K562 (cell line): ENCODE measurements around the gene RNU5D-1. TPM values are rescaled to one million over a fixed set of nuclear protein-coding genes. Genes with fewer than 3 reads are reported as not detected.

Source experiments
- CBFB ChIP-seq: sonication (generic); formaldehyde crosslinking; IDR thresholded peaks from 2 replicates; pipeline ENCODE4 v1.4.0; 2020; ENCODE audit warnings: mild to moderate bottlenecking, missing genetic modification reagents
- ETV5 ChIP-seq: sonication (generic); formaldehyde crosslinking; IDR thresholded peaks from 2 replicates; pipeline ENCODE4 v1.4.0; 2020; ENCODE audit warnings: low read depth, mild to moderate bottlenecking, missing genetic modification reagents
- NELFE ChIP-seq: IDR thresholded peaks from 2 replicates; pipeline ENCODE4 v1.6.1; 2011; ENCODE audit warnings: mild to moderate bottlenecking; ENCODE audit not compliant: insufficient read depth, insufficient read length
- RBM22 ChIP-seq: fragments of 200-400 bp; formaldehyde crosslinking; IDR thresholded peaks from 2 replicates; pipeline ENCODE4 v1.6.1; 2018; ENCODE audit warnings: low read length, low read depth; ENCODE audit not compliant: poor library complexity, severe bottlenecking
- TCF7L2 ChIP-seq: fragments of 150-350 bp; IDR thresholded peaks from 2 replicates; pipeline ENCODE4 v1.6.1; 2016; ENCODE audit warnings: low read depth, mild to moderate bottlenecking, low read length, moderate library complexity
- ZNF121 ChIP-seq: sonication (generic); formaldehyde crosslinking; conservative IDR thresholded peaks from 2 replicates; pipeline ENCODE4 v1.8.0; 2022; ENCODE audit warnings: missing genetic modification reagents
- ZNF140 ChIP-seq: fragments of 250-450 bp; sonication (Bioruptor Pico); IDR thresholded peaks from 2 replicates; pipeline ENCODE4 v1.8.0; 2021; ENCODE audit warnings: moderate library complexity, mild to moderate bottlenecking, inconsistent platforms
- ZNF263 ChIP-seq: sonication (generic); formaldehyde crosslinking; IDR thresholded peaks from 2 replicates; pipeline ENCODE4 v1.8.0; 2022; ENCODE audit warnings: mild to moderate bottlenecking, missing genetic modification reagents, borderline replicate concordance
- ZNF324 ChIP-seq: fragments of 250-450 bp; sonication (Bioruptor Pico); IDR thresholded peaks from 2 replicates; pipeline ENCODE4 v1.4.0; 2020; ENCODE audit warnings: mild to moderate bottlenecking
- ZNF699 ChIP-seq: fragments of 250-450 bp; sonication (Bioruptor Pico); IDR thresholded peaks from 2 replicates; pipeline ENCODE4 v1.8.0; 2021; ENCODE audit warnings: mild to moderate bottlenecking, moderate library complexity; ENCODE audit not compliant: insufficient replicate concordance
- polyA plus RNA-seq, 8 experiments: library from polyadenylated mRNA; depleted of rRNA in 4 of 8; stranded (reverse) in 5 of 8; unstranded in 3 of 8; fragments of >200 nt; fragmentation: Nextera tagmentation in 2 of 8; fragmentation: Illumina TruSeq in 1 of 8; extraction: Ambion mirVana in 2 of 8; extraction: Trizol in 1 of 8; gene quantifications; 2 replicates each; pipeline versions ENCODE4 v1.2.1 to v1.2.3, GENCODE V29; 2011 to 2014; ENCODE audit warnings: inconsistent platforms in 1 of 8, missing spikeins in 1 of 8
- total RNA-seq, 7 experiments: library from RNA; depleted of rRNA in 6 of 7; stranded (reverse); fragments of >200 nt in 6 of 7; fragmentation: Illumina TruSeq in 2 of 7; extraction: Trizol in 2 of 7; gene quantifications; 2 replicates each; pipeline versions ENCODE4 v1.2.1 to v1.2.3, GENCODE V29; 2011 to 2021; ENCODE audit warnings: low replicate concordance in 1 of 7
- TF ChIP-seq, protein P1 (sequence below), 2 experiments: fragments of 450-650 bp in 1 of 2; sonication (generic) in 1 of 2; formaldehyde crosslinking in 1 of 2; IDR thresholded peaks; 2 replicates each; pipeline versions ENCODE4 v1.7.1 to v1.9.0; 2016 to 2022; ENCODE audit warnings: inconsistent platforms in 1 of 2, mild to moderate bottlenecking in 1 of 2, missing genetic modification reagents in 1 of 2
- TF ChIP-seq, protein P2 (sequence below): IDR thresholded peaks from 3 replicates; pipeline ENCODE4 v1.6.1; 2011; ENCODE audit warnings: borderline replicate concordance, mild to moderate bottlenecking, moderate library complexity; ENCODE audit not compliant: insufficient read length; ENCODE audit errors: extremely low read depth

The RNU5D-1 gene
- total and polyA plus RNA-seq, 9 of the 15 experiments (the other 6 are each of a cell fraction or from before 2014, with no cell fraction given), result under 0.01 TPM; not detected in 8

DNA sequence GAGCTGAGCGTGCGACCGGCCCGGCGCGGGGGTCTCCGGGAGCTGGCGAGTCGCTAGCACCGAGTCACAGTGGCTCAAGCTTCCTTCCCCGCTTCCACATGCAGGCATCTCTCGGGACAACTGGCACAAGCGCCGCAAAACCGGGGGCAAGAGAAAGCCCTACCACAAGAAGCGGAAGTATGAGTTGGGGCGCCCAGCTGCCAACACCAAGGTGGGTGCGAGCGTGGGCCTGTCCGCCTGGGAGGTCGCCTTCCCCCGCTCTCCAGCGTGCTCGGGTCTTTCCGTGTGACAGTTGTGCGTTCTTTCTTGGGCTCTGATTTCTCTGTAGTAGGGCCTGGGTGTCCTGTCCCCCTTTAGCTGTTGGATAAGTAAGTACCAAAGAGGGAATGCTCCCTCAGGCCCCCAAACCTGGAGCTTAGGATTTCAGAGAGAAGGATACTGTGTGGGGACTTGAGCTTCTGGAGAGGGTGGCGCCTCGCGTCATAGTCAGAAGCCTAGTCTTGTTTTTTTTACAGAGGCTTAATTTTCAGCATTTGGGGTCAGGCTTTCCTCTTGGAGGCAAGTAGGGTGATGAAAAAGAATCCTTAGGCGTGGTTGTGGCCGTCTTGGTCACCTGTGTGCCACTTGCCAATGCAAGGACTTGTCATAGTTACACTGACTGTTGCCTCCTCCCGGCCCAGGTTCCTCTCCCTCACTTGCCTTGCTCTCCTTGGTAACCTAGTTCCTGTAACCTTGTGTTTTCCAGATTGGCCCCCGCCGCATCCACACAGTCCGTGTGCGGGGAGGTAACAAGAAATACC lies 45.2 kb upstream of the RNU5D-1 start (continued):
- TF ChIP-seq, protein P1, sequence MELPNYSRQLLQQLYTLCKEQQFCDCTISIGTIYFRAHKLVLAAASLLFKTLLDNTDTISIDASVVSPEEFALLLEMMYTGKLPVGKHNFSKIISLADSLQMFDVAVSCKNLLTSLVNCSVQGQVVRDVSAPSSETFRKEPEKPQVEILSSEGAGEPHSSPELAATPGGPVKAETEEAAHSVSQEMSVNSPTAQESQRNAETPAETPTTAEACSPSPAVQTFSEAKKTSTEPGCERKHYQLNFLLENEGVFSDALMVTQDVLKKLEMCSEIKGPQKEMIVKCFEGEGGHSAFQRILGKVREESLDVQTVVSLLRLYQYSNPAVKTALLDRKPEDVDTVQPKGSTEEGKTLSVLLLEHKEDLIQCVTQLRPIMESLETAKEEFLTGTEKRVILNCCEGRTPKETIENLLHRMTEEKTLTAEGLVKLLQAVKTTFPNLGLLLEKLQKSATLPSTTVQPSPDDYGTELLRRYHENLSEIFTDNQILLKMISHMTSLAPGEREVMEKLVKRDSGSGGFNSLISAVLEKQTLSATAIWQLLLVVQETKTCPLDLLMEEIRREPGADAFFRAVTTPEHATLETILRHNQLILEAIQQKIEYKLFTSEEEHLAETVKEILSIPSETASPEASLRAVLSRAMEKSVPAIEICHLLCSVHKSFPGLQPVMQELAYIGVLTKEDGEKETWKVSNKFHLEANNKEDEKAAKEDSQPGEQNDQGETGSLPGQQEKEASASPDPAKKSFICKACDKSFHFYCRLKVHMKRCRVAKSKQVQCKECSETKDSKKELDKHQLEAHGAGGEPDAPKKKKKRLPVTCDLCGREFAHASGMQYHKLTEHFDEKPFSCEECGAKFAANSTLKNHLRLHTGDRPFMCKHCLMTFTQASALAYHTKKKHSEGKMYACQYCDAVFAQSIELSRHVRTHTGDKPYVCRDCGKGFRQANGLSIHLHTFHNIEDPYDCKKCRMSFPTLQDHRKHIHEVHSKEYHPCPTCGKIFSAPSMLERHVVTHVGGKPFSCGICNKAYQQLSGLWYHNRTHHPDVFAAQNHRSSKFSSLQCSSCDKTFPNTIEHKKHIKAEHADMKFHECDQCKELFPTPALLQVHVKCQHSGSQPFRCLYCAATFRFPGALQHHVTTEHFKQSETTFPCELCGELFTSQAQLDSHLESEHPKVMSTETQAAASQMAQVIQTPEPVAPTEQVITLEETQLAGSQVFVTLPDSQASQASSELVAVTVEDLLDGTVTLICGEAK (IDR thresholded peaks at IDR 0.05), result 0 out of 2 replicates have a peak, but pooled peaks have one; percentile 2
- TF ChIP-seq, protein P1 (CRISPR knock-in tag; IDR thresholded peaks at IDR 0.05), result no peak
- peak; percentile 39 for TF ChIP-seq RBM22
- TF ChIP-seq NELFE, result no peak
- TF ChIP-seq ZNF324 (CRISPR knock-in tag), result no peak
- TF ChIP-seq TCF7L2, result no peak
- TF ChIP-seq ETV5, result peak; percentile 69
- TF ChIP-seq, protein P2, sequence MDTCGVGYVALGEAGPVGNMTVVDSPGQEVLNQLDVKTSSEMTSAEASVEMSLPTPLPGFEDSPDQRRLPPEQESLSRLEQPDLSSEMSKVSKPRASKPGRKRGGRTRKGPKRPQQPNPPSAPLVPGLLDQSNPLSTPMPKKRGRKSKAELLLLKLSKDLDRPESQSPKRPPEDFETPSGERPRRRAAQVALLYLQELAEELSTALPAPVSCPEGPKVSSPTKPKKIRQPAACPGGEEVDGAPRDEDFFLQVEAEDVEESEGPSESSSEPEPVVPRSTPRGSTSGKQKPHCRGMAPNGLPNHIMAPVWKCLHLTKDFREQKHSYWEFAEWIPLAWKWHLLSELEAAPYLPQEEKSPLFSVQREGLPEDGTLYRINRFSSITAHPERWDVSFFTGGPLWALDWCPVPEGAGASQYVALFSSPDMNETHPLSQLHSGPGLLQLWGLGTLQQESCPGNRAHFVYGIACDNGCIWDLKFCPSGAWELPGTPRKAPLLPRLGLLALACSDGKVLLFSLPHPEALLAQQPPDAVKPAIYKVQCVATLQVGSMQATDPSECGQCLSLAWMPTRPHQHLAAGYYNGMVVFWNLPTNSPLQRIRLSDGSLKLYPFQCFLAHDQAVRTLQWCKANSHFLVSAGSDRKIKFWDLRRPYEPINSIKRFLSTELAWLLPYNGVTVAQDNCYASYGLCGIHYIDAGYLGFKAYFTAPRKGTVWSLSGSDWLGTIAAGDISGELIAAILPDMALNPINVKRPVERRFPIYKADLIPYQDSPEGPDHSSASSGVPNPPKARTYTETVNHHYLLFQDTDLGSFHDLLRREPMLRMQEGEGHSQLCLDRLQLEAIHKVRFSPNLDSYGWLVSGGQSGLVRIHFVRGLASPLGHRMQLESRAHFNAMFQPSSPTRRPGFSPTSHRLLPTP, result no peak
- TF ChIP-seq ZNF699 (CRISPR knock-in tag), result no peak
- no peak for TF ChIP-seq CBFB (CRISPR knock-in tag)
- TF ChIP-seq ZNF263 (CRISPR knock-in tag), result no peak
- no peak for TF ChIP-seq ZNF121 (CRISPR knock-in tag)
- TF ChIP-seq ZNF140, result no peak
